Caco-2 (cell line): Measurements from ENCODE around the gene LACTBL1. TPM values are rescaled to one million over a fixed set of nuclear protein-coding genes. Genes with fewer than 3 reads are reported as not detected.

Experiments
- BruUV-seq: library from RNA; stranded (reverse); fragments of 400-500 nt; replicated peaks from 2 replicates; lab custom pipeline; 2021; lab: Mats Ljungman, UMichigan
- CTCF ChIA-PET: fragments of 300-600 bp; sonication (Branson Sonifier 250); formaldehyde crosslinking; loops from one replicate; lab custom pipeline; 2022; ENCODE audit warnings: antibody characterized with exemption; lab: Charles Lee
- POLR2A ChIA-PET: fragments of 300-600 bp; sonication (Branson Sonifier 250); formaldehyde crosslinking; loops from one replicate; lab custom pipeline; 2022; ENCODE audit warnings: antibody characterized with exemption; lab: Charles Lee
- DNase-seq, 2 experiments: peaks; one replicate each; pipeline versions ENCODE4 v3.0.0 to v3.0.0-alpha.2; 2020 to 2022
- H3K27me3 ChIP-seq: replicated peaks from 2 replicates; pipeline ENCODE4 v1.6.0; 2011; ENCODE audit warnings: low read length; ENCODE audit not compliant: control insufficient read depth, insufficient read depth
- H3K36me3 ChIP-seq: 2 replicates; pipeline ENCODE4 v1.5.1; 2011; ENCODE audit warnings: low read length; ENCODE audit not compliant: control insufficient read depth, insufficient read depth
- H3K4me1 ChIP-seq: fragments of 250-450 bp; sonication (Bioruptor Pico); 2 replicates; pipeline ENCODE4 v1.5.1; 2020; ENCODE audit warnings: mild to moderate bottlenecking
- H3K4me3 ChIP-seq: 2 replicates; pipeline ENCODE4 v1.5.1; 2011; ENCODE audit warnings: low read depth, mild to moderate bottlenecking, control low read depth, low read length
- H3K9me3 ChIP-seq: fragments of 250-450 bp; sonication (Bioruptor Pico); 2 replicates; pipeline ENCODE4 v1.5.1; 2020; ENCODE audit warnings: mild to moderate bottlenecking, moderate library complexity
- H3K27ac Mint-ChIP-seq: one replicate; pipeline ENCODE4 v1.8.0; 2022; ENCODE audit warnings: mixed read lengths; ENCODE audit not compliant: unreplicated experiment
- H3K27me3 Mint-ChIP-seq: one replicate; pipeline ENCODE4 v1.8.0; 2022; ENCODE audit warnings: mixed read lengths; ENCODE audit not compliant: insufficient read depth, unreplicated experiment
- H3K36me3 Mint-ChIP-seq: one replicate; pipeline ENCODE4 v1.8.0; 2022; ENCODE audit warnings: mild to moderate bottlenecking, mixed read lengths; ENCODE audit not compliant: insufficient read depth, unreplicated experiment
- H3K4me1 Mint-ChIP-seq: one replicate; pipeline ENCODE4 v1.8.0; 2022; ENCODE audit warnings: low read depth, mixed read lengths; ENCODE audit not compliant: unreplicated experiment
- H3K4me3 Mint-ChIP-seq: one replicate; pipeline ENCODE4 v1.8.0; 2022; ENCODE audit warnings: mild to moderate bottlenecking, moderate library complexity, mixed read lengths; ENCODE audit not compliant: unreplicated experiment
- H3K9me3 Mint-ChIP-seq: one replicate; pipeline ENCODE4 v1.8.0; 2022; ENCODE audit warnings: mixed read lengths; ENCODE audit not compliant: unreplicated experiment
- CTCF ChIP-seq, 2 experiments: fragments of 200-600 bp in 1 of 2; IDR thresholded peaks; 1 replicate in 1 of 2; 2 replicates in 1 of 2; pipeline versions ENCODE4 v1.5.1 to v1.8.0; 2011 to 2022; ENCODE audit warnings: antibody characterized with exemption in 1 of 2, control low read depth in 1 of 2, inconsistent platforms in 1 of 2, low read depth in 1 of 2, low read length in 1 of 2, mild to moderate bottlenecking in 1 of 2, moderate library complexity in 1 of 2; ENCODE audit not compliant: insufficient read depth in 1 of 2, severe bottlenecking in 1 of 2, unreplicated experiment in 1 of 2
- intact Hi-C: fragments of 100-400 bp; cut with micrococcal nuclease; formaldehyde crosslinking; loops from one replicate; pipeline ENCODE4 v1.10.0; 2022; ENCODE audit not compliant: unreplicated experiment
- total RNA-seq: library from RNA; stranded (reverse); gene quantifications from 2 replicates; pipeline ENCODE4 v1.2.3, GENCODE V29; 2022

LACTBL1 gene
- total RNA-seq, 1 experiment from 2014 or later, result not detected

- Histone ChIP-seq H3K9me3 (no peaks in the 10 kb centered on the region), H3K4me1 (no peaks in the 10 kb centered on the region), H3K27me3 (no peaks in the 10 kb centered on the region), H3K36me3 (no peaks in the 10 kb centered on the region), H3K4me3 (no peak overlapping the region)
- ChIA-PET POLR2A (no interaction called here), CTCF (no interaction called here)
- no peak for DNase-seq
- H3K27me3 Mint-ChIP-seq, result peaks cover 9% of the 10 kb centered on the region
- no peaks in the 10 kb centered on the region for H3K9me3 Mint-ChIP-seq
- H3K27ac Mint-ChIP-seq, result no peak overlapping the region
- BruUV-seq, result no TSS peak
- H3K36me3 Mint-ChIP-seq, result no peaks in the 10 kb centered on the region
- intact Hi-C loops, result no loop called here
- H3K4me1 Mint-ChIP-seq, result no peaks in the 10 kb centered on the region
- no peak overlapping the region for H3K4me3 Mint-ChIP-seq
- TF ChIP-seq CTCF (IDR thresholded peaks at IDR 0.05; ENCODE audit: insufficient read depth in 1 of 2, low read depth in 1 of 2, low read length in 1 of 2, severe bottlenecking in 1 of 2, unreplicated experiment in 1 of 2), result no peak
Measured at GRCh38 chr1:22925111-22925510, 47.6 kb downstream of the LACTBL1 start.

GRCh38 chr1:22922640-22923039, 50.0 kb downstream of the LACTBL1 start:
- Histone ChIP-seq H3K4me3 (no peak overlapping the region), H3K36me3 (no peaks in the 10 kb centered on the region), H3K27me3 (no peaks in the 10 kb centered on the region), H3K9me3 (no peaks in the 10 kb centered on the region), H3K4me1 (no peaks in the 10 kb centered on the region)
- no peaks in the 10 kb centered on the region for H3K27me3 Mint-ChIP-seq
- H3K9me3 Mint-ChIP-seq, result no peaks in the 10 kb centered on the region
- TF ChIP-seq CTCF (IDR thresholded peaks at IDR 0.05; ENCODE audit: insufficient read depth in 1 of 2, low read depth in 1 of 2, low read length in 1 of 2, severe bottlenecking in 1 of 2, unreplicated experiment in 1 of 2), result no peak
- no peak overlapping the region for H3K27ac Mint-ChIP-seq
- no peak for DNase-seq
- BruUV-seq, result no TSS peak
- no peaks in the 10 kb centered on the region for H3K36me3 Mint-ChIP-seq
- H3K4me1 Mint-ChIP-seq, result no peaks in the 10 kb centered on the region
- ChIA-PET CTCF (no interaction called here), POLR2A (no interaction called here)
- no peak overlapping the region for H3K4me3 Mint-ChIP-seq
- intact Hi-C loops, result no loop called here

GRCh38 chr1:22921452-22922126, 51.1 kb downstream of the LACTBL1 start:
- BruUV-seq, result no TSS peak

More at GRCh38 chr1:22921452-22922126, 51.1 kb downstream of the LACTBL1 start:
- intact Hi-C loops, result no loop called here
- Histone ChIP-seq H3K4me1 (no peaks in the 10 kb centered on the region), H3K36me3 (no peaks in the 10 kb centered on the region), H3K4me3 (no peak overlapping the region), H3K9me3 (no peaks in the 10 kb centered on the region), H3K27me3 (no peaks in the 10 kb centered on the region)
- H3K9me3 Mint-ChIP-seq, result no peaks in the 10 kb centered on the region
- TF ChIP-seq CTCF (IDR thresholded peaks at IDR 0.05; ENCODE audit: insufficient read depth in 1 of 2, low read depth in 1 of 2, low read length in 1 of 2, severe bottlenecking in 1 of 2, unreplicated experiment in 1 of 2), result no peak
- H3K4me3 Mint-ChIP-seq, result no peak overlapping the region
- no peaks in the 10 kb centered on the region for H3K36me3 Mint-ChIP-seq
- no peak overlapping the region for H3K27ac Mint-ChIP-seq
- ChIA-PET POLR2A (no interaction called here), CTCF (no interaction called here)
- no peaks in the 10 kb centered on the region for H3K27me3 Mint-ChIP-seq
- no peak for DNase-seq
- no peaks in the 10 kb centered on the region for H3K4me1 Mint-ChIP-seq
